ENCODE results near the gene SH3RF3. TPM values are rescaled to one million over a fixed set of nuclear protein-coding genes. Genes with fewer than 3 reads are reported as not detected.

Gene SH3RF3
- total RNA-seq, 1 donor from 2014 or later: 7.3 TPM

- Histone ChIP-seq H3K4me3 (ENCODE audit: insufficient read depth, low read depth, low read length) (no peak overlapping the region), H3K27ac (ENCODE audit: low read depth, low read length) (no peak overlapping the region), H3K36me3 (ENCODE audit: insufficient read depth, low read length) (no peaks in the 10 kb centered on the region), H4K20me1 (ENCODE audit: insufficient read depth, low read length) (peaks cover 23% of the 10 kb centered on the region), H3K4me2 (ENCODE audit: low read length) (no peak overlapping the region), H3K9me3 (ENCODE audit: insufficient read depth, low read depth, low read length) (no peaks in the 10 kb centered on the region), H2AFZ (ENCODE audit: low read depth, low read length) (no peak overlapping the region), H3K4me1 (ENCODE audit: insufficient read depth, low read length) (peaks cover 16% of the 10 kb centered on the region), H3K27me3 (ENCODE audit: insufficient read depth, low read length) (peaks cover 3% of the 10 kb centered on the region), H3K9ac (ENCODE audit: low read length) (no peak overlapping the region), H3K79me2 (ENCODE audit: insufficient read depth, low read length) (no peaks in the 10 kb centered on the region)
- peaks cover 18% of the 10 kb centered on the region for H3K4me1 Mint-ChIP-seq (ENCODE audit: low read depth, unreplicated experiment)
- FAIRE-seq (no peak), DNase-seq (ENCODE audit: low read depth) (no peak)
- TF ChIP-seq CTCF (IDR thresholded peaks at IDR 0.05; ENCODE audit: insufficient read depth, low read depth, low read length): no peak
- no peak for TF ChIP-seq EZH2 (IDR thresholded peaks at IDR 0.05; ENCODE audit: insufficient read depth, low read length)
- H3K9me3 Mint-ChIP-seq (ENCODE audit: unreplicated experiment): no peaks in the 10 kb centered on the region
- peaks cover 31% of the 10 kb centered on the region for H3K27me3 Mint-ChIP-seq (ENCODE audit: low read depth, unreplicated experiment)
- H3K36me3 Mint-ChIP-seq (ENCODE audit: low read depth, unreplicated experiment): no peaks in the 10 kb centered on the region
- no peak overlapping the region for H3K4me3 Mint-ChIP-seq (ENCODE audit: unreplicated experiment)
- H3K27ac Mint-ChIP-seq (ENCODE audit: unreplicated experiment): no peak overlapping the region
Observed at GRCh38 chr2:109346601-109347228, 217.7 kb downstream of the SH3RF3 start.

- H3K9me3 ChIP-seq (ENCODE audit: insufficient read depth, low read depth, low read length): no peaks in the 10 kb centered on the region
- peaks cover 21% of the 10 kb centered on the region for H3K4me1 Mint-ChIP-seq (ENCODE audit: low read depth, unreplicated experiment)
- no peaks in the 10 kb centered on the region for H3K36me3 ChIP-seq (ENCODE audit: insufficient read depth, low read length)
- no peak overlapping the region for H3K4me3 Mint-ChIP-seq (ENCODE audit: unreplicated experiment)
- FAIRE-seq (no peak), DNase-seq (ENCODE audit: low read depth) (no peak)
- peaks cover 16% of the 10 kb centered on the region for H3K4me1 ChIP-seq (ENCODE audit: insufficient read depth, low read length)
- H3K27ac Mint-ChIP-seq (ENCODE audit: unreplicated experiment): no peak overlapping the region
- H3K27ac ChIP-seq (ENCODE audit: low read depth, low read length): no peak overlapping the region
- peaks cover 3% of the 10 kb centered on the region for H3K27me3 ChIP-seq (ENCODE audit: insufficient read depth, low read length)
- H3K4me3 ChIP-seq (ENCODE audit: insufficient read depth, low read depth, low read length): no peak overlapping the region
- H3K9me3 Mint-ChIP-seq (ENCODE audit: unreplicated experiment): no peaks in the 10 kb centered on the region
- no peak overlapping the region for H3K9ac ChIP-seq (ENCODE audit: low read length)
- TF ChIP-seq EZH2 (IDR thresholded peaks at IDR 0.05; ENCODE audit: insufficient read depth, low read length): no peak
- TF ChIP-seq CTCF (IDR thresholded peaks at IDR 0.05; ENCODE audit: insufficient read depth, low read depth, low read length): no peak
- H3K27me3 Mint-ChIP-seq (ENCODE audit: low read depth, unreplicated experiment): peaks cover 33% of the 10 kb centered on the region
- no peak overlapping the region for H3K4me2 ChIP-seq (ENCODE audit: low read length)
- no peaks in the 10 kb centered on the region for H3K79me2 ChIP-seq (ENCODE audit: insufficient read depth, low read length)
- peaks cover 25% of the 10 kb centered on the region for H4K20me1 ChIP-seq (ENCODE audit: insufficient read depth, low read length)
- H3K36me3 Mint-ChIP-seq (ENCODE audit: low read depth, unreplicated experiment): no peaks in the 10 kb centered on the region
- H2AFZ ChIP-seq (ENCODE audit: low read depth, low read length): no peak overlapping the region
Observed at GRCh38 chr2:109347626-109348025, 218.6 kb downstream of the SH3RF3 start.

GRCh38 chr2:109348190-109348589, 219.2 kb downstream of the SH3RF3 start:
- no peaks in the 10 kb centered on the region for H3K36me3 Mint-ChIP-seq (ENCODE audit: low read depth, unreplicated experiment)
- DNase-seq (ENCODE audit: low read depth) (no peak), FAIRE-seq (no peak)
- H3K4me3 ChIP-seq (ENCODE audit: insufficient read depth, low read depth, low read length): no peak overlapping the region
- H3K9me3 ChIP-seq (ENCODE audit: insufficient read depth, low read depth, low read length): no peaks in the 10 kb centered on the region
- no peak overlapping the region for H2AFZ ChIP-seq (ENCODE audit: low read depth, low read length)
- H3K27ac Mint-ChIP-seq (ENCODE audit: unreplicated experiment): no peak overlapping the region
- no peak overlapping the region for H3K9ac ChIP-seq (ENCODE audit: low read length)
- no peaks in the 10 kb centered on the region for H3K9me3 Mint-ChIP-seq (ENCODE audit: unreplicated experiment)
- peaks cover 34% of the 10 kb centered on the region for H3K27me3 Mint-ChIP-seq (ENCODE audit: low read depth, unreplicated experiment)
- peaks cover 3% of the 10 kb centered on the region for H3K27me3 ChIP-seq (ENCODE audit: insufficient read depth, low read length)
- peaks cover 16% of the 10 kb centered on the region for H3K4me1 ChIP-seq (ENCODE audit: insufficient read depth, low read length)
- no peak overlapping the region for H3K27ac ChIP-seq (ENCODE audit: low read depth, low read length)
- H3K4me2 ChIP-seq (ENCODE audit: low read length): no peak overlapping the region
- H3K36me3 ChIP-seq (ENCODE audit: insufficient read depth, low read length): no peaks in the 10 kb centered on the region
- TF ChIP-seq CTCF (IDR thresholded peaks at IDR 0.05; ENCODE audit: insufficient read depth, low read depth, low read length): no peak
- no peak for TF ChIP-seq EZH2 (IDR thresholded peaks at IDR 0.05; ENCODE audit: insufficient read depth, low read length)
- H3K79me2 ChIP-seq (ENCODE audit: insufficient read depth, low read length): no peaks in the 10 kb centered on the region
- peaks cover 21% of the 10 kb centered on the region for H3K4me1 Mint-ChIP-seq (ENCODE audit: low read depth, unreplicated experiment)
- H4K20me1 ChIP-seq (ENCODE audit: insufficient read depth, low read length): peaks cover 25% of the 10 kb centered on the region
- no peak overlapping the region for H3K4me3 Mint-ChIP-seq (ENCODE audit: unreplicated experiment)
